Muscle layer of colon (tissue), 2 donors: ENCODE data around the gene INPP5F.

ENCODE experiments used
- H3K27ac ChIP-seq: one replicate; pipeline ENCODE4 v1.7.0; 2013; ENCODE audit warnings: low read depth, mild to moderate bottlenecking, low read length, moderate library complexity
- H3K27me3 ChIP-seq, 2 donors: one replicate each; pipeline ENCODE4 v1.7.0; 2013; ENCODE audit warnings: low read length in 2 of 2, mild to moderate bottlenecking in 2 of 2; ENCODE audit not compliant: insufficient read depth in 2 of 2, control insufficient read depth in 1 of 2
- H3K36me3 ChIP-seq: one replicate; pipeline ENCODE4 v1.7.0; 2013; ENCODE audit warnings: mild to moderate bottlenecking, low read length; ENCODE audit not compliant: insufficient read depth
- H3K4me1 ChIP-seq: one replicate; pipeline ENCODE4 v1.7.0; 2013; ENCODE audit warnings: mild to moderate bottlenecking, low read length; ENCODE audit not compliant: insufficient read depth
- H3K4me3 ChIP-seq, 2 donors: one replicate each; pipeline ENCODE4 v1.7.0; 2013; ENCODE audit warnings: low read length in 2 of 2, low read depth in 1 of 2, mild to moderate bottlenecking in 1 of 2, moderate library complexity in 1 of 2
- H3K9ac ChIP-seq: one replicate; pipeline ENCODE4 v1.7.0; 2013; ENCODE audit warnings: low read length
- H3K9me3 ChIP-seq: one replicate; pipeline ENCODE4 v1.7.0; 2013; ENCODE audit warnings: mild to moderate bottlenecking, low read length
- donor health status: abdominal sarcoma.
- donor health status: Adenocarcinoma of cecum.

INPP5F gene

GRCh38 chr10:119830851-119831250 is 105.0 kb downstream of the INPP5F start:
- Histone ChIP-seq H3K27ac (no peak overlapping the region), H3K4me1 (no peaks in the 10 kb centered on the region), H3K9ac (no peak overlapping the region), H3K27me3 (no peaks in the 10 kb centered on the region), H3K36me3 (peaks cover 65% of the 10 kb centered on the region), H3K9me3 (no peaks in the 10 kb centered on the region), H3K4me3 (no peak overlapping the region)

GRCh38 chr10:119831656-119832055 is 105.8 kb downstream of the INPP5F start:
- H3K27me3 ChIP-seq = no peaks in the 10 kb centered on the region
- H3K4me3 ChIP-seq = no peak overlapping the region
- H3K4me1 ChIP-seq = no peaks in the 10 kb centered on the region
- H3K36me3 ChIP-seq = peaks cover 69% of the 10 kb centered on the region
- H3K9ac ChIP-seq = no peak overlapping the region
- H3K9me3 ChIP-seq = no peaks in the 10 kb centered on the region
- H3K27ac ChIP-seq = no peak overlapping the region

GRCh38 chr10:119832951-119833350 is 107.1 kb downstream of the INPP5F start:
- Histone ChIP-seq H3K9ac (no peak overlapping the region), H3K36me3 (peaks cover 71% of the 10 kb centered on the region), H3K9me3 (no peaks in the 10 kb centered on the region), H3K4me1 (no peaks in the 10 kb centered on the region), H3K27me3 (no peaks in the 10 kb centered on the region), H3K27ac (no peak overlapping the region), H3K4me3 (no peak overlapping the region)

- Histone ChIP-seq H3K36me3 (peaks cover 73% of the 10 kb centered on the region), H3K27ac (no peak overlapping the region), H3K27me3 (no peaks in the 10 kb centered on the region), H3K9me3 (no peaks in the 10 kb centered on the region), H3K9ac (no peak overlapping the region), H3K4me1 (no peaks in the 10 kb centered on the region), H3K4me3 (no peak overlapping the region)
Observed at GRCh38 chr10:119834188-119834587, 108.3 kb downstream of the INPP5F start.

GRCh38 chr10:119845656-119846055 is 119.8 kb downstream of the INPP5F start:
- peaks cover 77% of the 10 kb centered on the region for H3K36me3 ChIP-seq
- no peaks in the 10 kb centered on the region for H3K4me1 ChIP-seq
- no peaks in the 10 kb centered on the region for H3K27me3 ChIP-seq
- H3K27ac ChIP-seq = no peak overlapping the region
- no peak overlapping the region for H3K4me3 ChIP-seq
- no peak overlapping the region for H3K9ac ChIP-seq
- H3K9me3 ChIP-seq = no peaks in the 10 kb centered on the region

- Histone ChIP-seq H3K4me1 (no peaks in the 10 kb centered on the region), H3K4me3 (no peak overlapping the region), H3K9ac (no peak overlapping the region), H3K27ac (no peak overlapping the region), H3K9me3 (no peaks in the 10 kb centered on the region), H3K36me3 (peaks cover 62% of the 10 kb centered on the region), H3K27me3 (no peaks in the 10 kb centered on the region)
Observed at GRCh38 chr10:119849031-119849789, 123.4 kb downstream of the INPP5F start.

- Histone ChIP-seq H3K27me3 (no peaks in the 10 kb centered on the region), H3K27ac (no peak overlapping the region), H3K4me3 (no peak overlapping the region), H3K36me3 (peaks cover 56% of the 10 kb centered on the region), H3K9ac (no peak overlapping the region), H3K4me1 (no peaks in the 10 kb centered on the region), H3K9me3 (no peaks in the 10 kb centered on the region)
Observed at GRCh38 chr10:119849944-119850343, 124.1 kb downstream of the INPP5F start.

GRCh38 chr10:119852277-119852676 is 126.4 kb downstream of the INPP5F start:
- Histone ChIP-seq H3K9me3 (no peaks in the 10 kb centered on the region), H3K4me1 (no peaks in the 10 kb centered on the region), H3K27ac (no peak overlapping the region), H3K9ac (no peak overlapping the region), H3K36me3 (peaks cover 33% of the 10 kb centered on the region), H3K4me3 (no peak overlapping the region), H3K27me3 (no peaks in the 10 kb centered on the region)

- Histone ChIP-seq H3K4me1 (no peaks in the 10 kb centered on the region), H3K27ac (no peak overlapping the region), H3K27me3 (no peaks in the 10 kb centered on the region), H3K9ac (no peak overlapping the region), H3K9me3 (no peaks in the 10 kb centered on the region), H3K4me3 (no peak overlapping the region), H3K36me3 (peaks cover 30% of the 10 kb centered on the region)
Observed at GRCh38 chr10:119852822-119853221, 127.0 kb downstream of the INPP5F start.

GRCh38 chr10:119853574-119853973 is 127.7 kb downstream of the INPP5F start:
- Histone ChIP-seq H3K27ac (no peak overlapping the region), H3K9ac (no peak overlapping the region), H3K4me3 (no peak overlapping the region), H3K9me3 (no peaks in the 10 kb centered on the region), H3K4me1 (no peaks in the 10 kb centered on the region), H3K36me3 (peaks cover 31% of the 10 kb centered on the region), H3K27me3 (no peaks in the 10 kb centered on the region)

GRCh38 chr10:119858063-119858462 is 132.2 kb downstream of the INPP5F start:
- Histone ChIP-seq H3K4me1 (peaks cover 23% of the 10 kb centered on the region), H3K27ac (no peak overlapping the region), H3K27me3 (no peaks in the 10 kb centered on the region), H3K9me3 (no peaks in the 10 kb centered on the region), H3K9ac (no peak overlapping the region), H3K4me3 (no peak overlapping the region), H3K36me3 (peaks cover 8% of the 10 kb centered on the region)
